Neural cell (in vitro differentiated cells): ENCODE results near the gene NDE1. TPM values are rescaled to one million over a fixed set of nuclear protein-coding genes. Genes with fewer than 3 reads are reported as not detected.

ENCODE experiments used
- H2AFZ ChIP-seq: fragments of 200-600, 300-800 bp; sonication (generic), shearing (Covaris generic); 2 replicates; pipeline ENCODE4 v1.6.0; 2014; ENCODE audit warnings: low read depth, mild to moderate bottlenecking, antibody characterized with exemption, low read length, moderate library complexity
- H3F3A ChIP-seq: fragments of 200-600 bp; shearing (Covaris generic); 2 replicates; pipeline ENCODE4 v1.6.1; 2016; ENCODE audit warnings: mild to moderate bottlenecking, moderate library complexity, mixed read lengths, antibody characterized with exemption, low read length; ENCODE audit not compliant: insufficient read depth, poor library complexity, severe bottlenecking
- H3K27ac ChIP-seq: fragments of 200-600, 300-800 bp; sonication (generic), shearing (Covaris generic); 2 replicates; pipeline ENCODE4 v1.5.1; 2014; ENCODE audit warnings: mild to moderate bottlenecking, low read length, moderate library complexity
- H3K27me3 ChIP-seq: fragments of 300-800, 200-600 bp; sonication (generic), shearing (Covaris generic); 2 replicates; pipeline ENCODE4 v1.6.0; 2014; ENCODE audit warnings: mild to moderate bottlenecking, low read depth, low read length, moderate library complexity; ENCODE audit not compliant: insufficient read depth
- H3K36me3 ChIP-seq: fragments of 300-800, 200-600 bp; sonication (generic), shearing (Covaris generic); 2 replicates; pipeline ENCODE4 v1.5.1; 2014; ENCODE audit warnings: mild to moderate bottlenecking, antibody characterized with exemption, low read length, moderate library complexity; ENCODE audit not compliant: insufficient read depth
- H3K4me2 ChIP-seq: fragments of 300-800, 200-600 bp; sonication (generic), shearing (Covaris generic); 2 replicates; pipeline ENCODE4 v1.6.0; 2014; ENCODE audit warnings: mild to moderate bottlenecking, low read length
- H3K4me3 ChIP-seq: fragments of 300-800, 200-600 bp; sonication (generic), shearing (Covaris generic); 2 replicates; pipeline ENCODE4 v1.5.1; 2014; ENCODE audit warnings: mild to moderate bottlenecking, low read length, moderate library complexity
- H3K79me2 ChIP-seq: fragments of 200-600 bp; shearing (Covaris generic); replicated peaks from 2 replicates; pipeline ENCODE4 v1.6.0; 2014; ENCODE audit warnings: mild to moderate bottlenecking, low read length, moderate library complexity; ENCODE audit not compliant: insufficient read depth
- H3K9ac ChIP-seq: fragments of 300-800, 200-600 bp; sonication (generic), shearing (Covaris generic); 2 replicates; pipeline ENCODE4 v1.6.1; 2016; ENCODE audit warnings: mild to moderate bottlenecking, low read length, mixed read lengths
- H3K9me2 ChIP-seq: fragments of 200-600 bp; shearing (Covaris generic); 2 replicates; pipeline ENCODE4 v1.6.1; 2016; ENCODE audit warnings: mild to moderate bottlenecking, low read length, mixed read lengths; ENCODE audit not compliant: insufficient read depth
- H3K9me3 ChIP-seq: fragments of 200-600, 300-800 bp; sonication (generic), shearing (Covaris generic); 2 replicates; pipeline ENCODE4 v1.6.1; 2016; ENCODE audit warnings: mild to moderate bottlenecking, mixed run types, low read length, moderate library complexity, mixed read lengths
- H4K20me1 ChIP-seq: fragments of 200-600 bp; shearing (Covaris generic); 2 replicates; pipeline ENCODE4 v1.6.1; 2016; ENCODE audit warnings: mild to moderate bottlenecking, mixed run types; ENCODE audit not compliant: insufficient read depth
- EP300 ChIP-seq: fragments of 450-650 bp; conservative IDR thresholded peaks from 2 replicates; pipeline ENCODE4 v1.6.1; 2014; ENCODE audit warnings: antibody characterized with exemption, mild to moderate bottlenecking, moderate library complexity; ENCODE audit not compliant: poor library complexity, severe bottlenecking
- EZH2 ChIP-seq: fragments of 200-600, 300-800 bp; shearing (Covaris generic), sonication (generic); IDR thresholded peaks from 2 replicates; pipeline ENCODE4 v1.6.1; 2014; ENCODE audit warnings: antibody characterized with exemption, low read length, borderline replicate concordance, mild to moderate bottlenecking; ENCODE audit not compliant: insufficient read depth, poor library complexity, severe bottlenecking
- MXI1 ChIP-seq: fragments of 450-650 bp; conservative IDR thresholded peaks from 2 replicates; pipeline ENCODE4 v1.6.1; 2014; ENCODE audit warnings: antibody characterized with exemption, mild to moderate bottlenecking; ENCODE audit not compliant: poor library complexity, severe bottlenecking
- POLR2AphosphoS5 ChIP-seq: IDR thresholded peaks from 2 replicates; pipeline ENCODE4 v1.6.1; 2012
- RAD21 ChIP-seq: fragments of 450-650 bp; conservative IDR thresholded peaks from 2 replicates; pipeline ENCODE4 v1.6.1; 2014; ENCODE audit warnings: antibody characterized with exemption, mild to moderate bottlenecking, moderate library complexity
- REST ChIP-seq: IDR thresholded peaks from 2 replicates; pipeline ENCODE4 v1.6.1; 2012; ENCODE audit warnings: borderline replicate concordance
- SMC3 ChIP-seq: fragments of 450-650 bp; conservative IDR thresholded peaks from 2 replicates; pipeline ENCODE4 v1.6.1; 2014; ENCODE audit warnings: antibody characterized with exemption, mild to moderate bottlenecking, moderate library complexity; ENCODE audit not compliant: poor library complexity
- TAF1 ChIP-seq: IDR thresholded peaks from 2 replicates; pipeline ENCODE4 v1.6.1; 2012; ENCODE audit warnings: low read depth
- polyA plus RNA-seq: library from polyadenylated mRNA; depleted of rRNA; stranded (reverse); fragments of >200 nt; gene quantifications from 2 replicates; pipeline ENCODE4 v1.2.3, GENCODE V29; 2014
- TF ChIP-seq, protein P1 (sequence below): fragments of 450-650 bp; IDR thresholded peaks from 2 replicates; pipeline ENCODE4 v1.5.1; 2014; ENCODE audit warnings: antibody characterized with exemption, mild to moderate bottlenecking, moderate library complexity; ENCODE audit not compliant: poor library complexity, severe bottlenecking

The NDE1 gene
- polyA plus RNA-seq, 1 donor from 2014 or later = not detected

GRCh38 chr16:15737140-15737644, 87.1 kb downstream of the NDE1 start:
- H3F3A ChIP-seq = no peaks in the 10 kb centered on the region
- H3K4me2 ChIP-seq = no peak overlapping the region
- H3K27ac ChIP-seq = no peak overlapping the region
- H3K9me2 ChIP-seq = no peaks in the 10 kb centered on the region
- H3K79me2 ChIP-seq = no peaks in the 10 kb centered on the region
- H2AFZ ChIP-seq = no peak overlapping the region
- no peak overlapping the region for H3K4me3 ChIP-seq
- TF ChIP-seq REST (no peak), EP300 (no peak), RAD21 (no peak), TAF1 (no peak), SMC3 (no peak), EZH2 (no peak), POLR2AphosphoS5 (no peak), MXI1 (no peak)
- TF ChIP-seq, protein P1, sequence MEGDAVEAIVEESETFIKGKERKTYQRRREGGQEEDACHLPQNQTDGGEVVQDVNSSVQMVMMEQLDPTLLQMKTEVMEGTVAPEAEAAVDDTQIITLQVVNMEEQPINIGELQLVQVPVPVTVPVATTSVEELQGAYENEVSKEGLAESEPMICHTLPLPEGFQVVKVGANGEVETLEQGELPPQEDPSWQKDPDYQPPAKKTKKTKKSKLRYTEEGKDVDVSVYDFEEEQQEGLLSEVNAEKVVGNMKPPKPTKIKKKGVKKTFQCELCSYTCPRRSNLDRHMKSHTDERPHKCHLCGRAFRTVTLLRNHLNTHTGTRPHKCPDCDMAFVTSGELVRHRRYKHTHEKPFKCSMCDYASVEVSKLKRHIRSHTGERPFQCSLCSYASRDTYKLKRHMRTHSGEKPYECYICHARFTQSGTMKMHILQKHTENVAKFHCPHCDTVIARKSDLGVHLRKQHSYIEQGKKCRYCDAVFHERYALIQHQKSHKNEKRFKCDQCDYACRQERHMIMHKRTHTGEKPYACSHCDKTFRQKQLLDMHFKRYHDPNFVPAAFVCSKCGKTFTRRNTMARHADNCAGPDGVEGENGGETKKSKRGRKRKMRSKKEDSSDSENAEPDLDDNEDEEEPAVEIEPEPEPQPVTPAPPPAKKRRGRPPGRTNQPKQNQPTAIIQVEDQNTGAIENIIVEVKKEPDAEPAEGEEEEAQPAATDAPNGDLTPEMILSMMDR = no peak
- H3K27me3 ChIP-seq = no peaks in the 10 kb centered on the region
- H3K9ac ChIP-seq = no peak overlapping the region
- no peaks in the 10 kb centered on the region for H3K36me3 ChIP-seq
- H3K9me3 ChIP-seq = no peaks in the 10 kb centered on the region
- H4K20me1 ChIP-seq = no peaks in the 10 kb centered on the region

DNA sequence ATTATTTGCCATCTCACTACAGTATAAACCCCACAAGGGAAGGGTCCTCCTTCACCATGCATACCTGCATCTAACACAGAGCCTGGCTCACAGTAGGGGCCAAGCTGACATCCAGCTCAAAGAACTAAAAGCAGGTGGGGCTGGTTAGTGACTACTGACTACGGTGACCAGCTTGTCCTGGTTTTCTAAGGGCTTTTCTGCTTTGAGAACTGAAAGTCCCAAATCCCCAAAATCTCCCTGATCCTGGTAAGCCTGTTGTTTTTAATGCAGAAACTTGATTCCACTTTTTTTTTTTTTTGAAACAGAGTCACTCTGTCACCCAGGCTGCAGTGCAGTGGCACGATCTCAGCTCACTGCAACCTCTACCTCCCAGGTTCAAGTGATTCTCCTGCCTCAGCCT, 89.4 kb downstream of the NDE1 start:
- Histone ChIP-seq H3K4me3 (no peak overlapping the region), H3K9me3 (no peaks in the 10 kb centered on the region), H3K36me3 (no peaks in the 10 kb centered on the region), H3K79me2 (no peaks in the 10 kb centered on the region), H3K4me2 (no peak overlapping the region), H3K9ac (no peak overlapping the region), H2AFZ (no peak overlapping the region), H3K27me3 (no peaks in the 10 kb centered on the region), H3K27ac (no peak overlapping the region), H3F3A (no peaks in the 10 kb centered on the region), H4K20me1 (no peaks in the 10 kb centered on the region), H3K9me2 (no peaks in the 10 kb centered on the region)
- TF ChIP-seq POLR2AphosphoS5 (no peak), SMC3 (no peak)
- TF ChIP-seq, protein P1 = no peak
